GM10266 (cell line): ENCODE measurements around the gene PHLDB2.

Experiments used
- DNase-seq: peaks from one replicate; pipeline ENCODE4 v3.0.0; 2012; ENCODE audit errors: extremely low spot score
- TF ChIP-seq, protein P1 (sequence below): IDR thresholded peaks from 2 replicates; pipeline ENCODE4 v1.5.1; 2012; ENCODE audit warnings: mild to moderate bottlenecking, low read depth; ENCODE audit not compliant: control insufficient read depth, insufficient read depth; ENCODE audit errors: missing control alignments

Gene PHLDB2

DNA sequence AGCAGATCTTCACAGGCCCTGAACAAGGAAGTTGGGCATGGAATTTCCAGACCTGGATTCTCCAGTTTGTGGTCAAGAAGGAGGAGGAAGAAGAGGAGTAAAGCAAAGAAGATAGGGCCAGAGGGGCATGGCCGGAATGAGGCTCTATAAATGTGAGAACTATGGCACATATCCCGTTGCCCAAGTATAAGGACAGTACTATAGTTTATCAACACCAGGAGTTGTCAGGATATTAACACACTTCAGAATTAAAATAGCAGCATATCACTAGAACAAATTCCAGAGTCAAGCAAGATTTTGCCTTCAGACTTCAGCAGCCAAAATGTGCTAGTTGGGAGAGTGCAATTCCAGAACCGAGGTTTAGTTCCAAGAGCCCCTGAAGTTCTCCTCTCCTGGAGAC, 38.4 kb upstream of the PHLDB2 start:
- TF ChIP-seq, protein P1, sequence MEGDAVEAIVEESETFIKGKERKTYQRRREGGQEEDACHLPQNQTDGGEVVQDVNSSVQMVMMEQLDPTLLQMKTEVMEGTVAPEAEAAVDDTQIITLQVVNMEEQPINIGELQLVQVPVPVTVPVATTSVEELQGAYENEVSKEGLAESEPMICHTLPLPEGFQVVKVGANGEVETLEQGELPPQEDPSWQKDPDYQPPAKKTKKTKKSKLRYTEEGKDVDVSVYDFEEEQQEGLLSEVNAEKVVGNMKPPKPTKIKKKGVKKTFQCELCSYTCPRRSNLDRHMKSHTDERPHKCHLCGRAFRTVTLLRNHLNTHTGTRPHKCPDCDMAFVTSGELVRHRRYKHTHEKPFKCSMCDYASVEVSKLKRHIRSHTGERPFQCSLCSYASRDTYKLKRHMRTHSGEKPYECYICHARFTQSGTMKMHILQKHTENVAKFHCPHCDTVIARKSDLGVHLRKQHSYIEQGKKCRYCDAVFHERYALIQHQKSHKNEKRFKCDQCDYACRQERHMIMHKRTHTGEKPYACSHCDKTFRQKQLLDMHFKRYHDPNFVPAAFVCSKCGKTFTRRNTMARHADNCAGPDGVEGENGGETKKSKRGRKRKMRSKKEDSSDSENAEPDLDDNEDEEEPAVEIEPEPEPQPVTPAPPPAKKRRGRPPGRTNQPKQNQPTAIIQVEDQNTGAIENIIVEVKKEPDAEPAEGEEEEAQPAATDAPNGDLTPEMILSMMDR, result no peak
- no peak for DNase-seq

DNA sequence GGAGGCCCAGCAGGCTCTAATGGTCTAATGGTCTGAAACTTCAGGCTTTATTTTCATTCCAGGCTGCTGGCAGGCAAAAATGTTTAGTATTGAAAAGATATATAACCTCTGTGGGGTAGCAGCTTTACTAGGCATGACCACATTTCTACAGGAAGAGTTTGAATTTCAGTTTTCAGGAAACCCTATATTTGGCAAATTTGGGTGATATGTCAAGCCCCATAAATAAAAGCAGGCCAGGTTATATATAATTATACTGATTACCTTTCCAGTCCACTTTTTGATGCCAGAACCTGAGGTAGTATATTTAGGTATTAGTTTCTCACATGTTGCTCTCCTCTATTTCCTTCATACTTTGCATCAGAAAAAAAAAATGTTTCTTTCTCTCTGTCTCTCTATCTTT, 37.2 kb upstream of the PHLDB2 start:
- no peak for DNase-seq
- TF ChIP-seq, protein P1, result no peak

DNA sequence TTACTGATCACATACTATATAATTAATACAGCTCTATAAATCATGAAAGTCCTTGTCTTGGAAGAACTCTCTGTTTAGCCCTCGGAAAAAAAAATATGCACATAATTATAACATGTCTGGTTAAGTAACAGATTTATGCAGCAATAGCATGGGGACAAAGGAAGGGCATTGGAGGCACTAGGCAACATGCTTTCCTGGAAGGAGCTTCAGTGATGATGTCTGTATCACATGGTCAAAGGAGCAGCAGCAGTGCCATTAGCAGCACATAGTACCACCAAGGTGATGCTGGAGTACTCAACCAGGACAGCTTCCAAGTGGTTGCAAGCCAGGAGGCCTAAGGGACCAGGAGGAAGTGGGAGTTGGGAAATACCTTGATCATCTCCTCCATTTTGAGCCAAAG, 36.3 kb upstream of the PHLDB2 start:
- TF ChIP-seq, protein P1, result no peak
- DNase-seq, result no peak

DNA sequence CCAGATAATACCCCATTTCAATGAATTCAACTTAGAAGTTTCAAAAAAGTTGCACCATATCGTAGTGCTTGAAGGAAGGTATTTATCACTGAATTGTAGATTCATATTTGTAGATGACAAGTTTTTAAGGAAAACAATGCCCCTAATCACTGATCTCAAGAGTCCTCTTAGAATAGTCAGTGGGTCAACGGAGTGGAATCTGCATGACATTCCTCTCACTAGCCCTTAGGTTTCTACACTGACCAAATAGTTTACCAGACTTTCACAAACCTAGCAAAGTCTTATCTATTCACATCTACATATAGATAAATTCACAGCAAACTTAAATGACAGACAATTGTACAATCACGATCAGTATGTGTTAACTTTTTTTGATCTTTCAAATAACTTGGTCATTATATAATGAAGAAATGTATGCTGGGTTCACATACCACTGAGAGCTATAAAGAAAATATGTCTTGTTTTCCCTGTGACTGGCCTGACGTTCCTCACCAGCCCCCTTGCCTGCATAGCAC, 35.7 kb upstream of the PHLDB2 start:
- TF ChIP-seq, protein P1, result no peak
- no peak for DNase-seq

DNA sequence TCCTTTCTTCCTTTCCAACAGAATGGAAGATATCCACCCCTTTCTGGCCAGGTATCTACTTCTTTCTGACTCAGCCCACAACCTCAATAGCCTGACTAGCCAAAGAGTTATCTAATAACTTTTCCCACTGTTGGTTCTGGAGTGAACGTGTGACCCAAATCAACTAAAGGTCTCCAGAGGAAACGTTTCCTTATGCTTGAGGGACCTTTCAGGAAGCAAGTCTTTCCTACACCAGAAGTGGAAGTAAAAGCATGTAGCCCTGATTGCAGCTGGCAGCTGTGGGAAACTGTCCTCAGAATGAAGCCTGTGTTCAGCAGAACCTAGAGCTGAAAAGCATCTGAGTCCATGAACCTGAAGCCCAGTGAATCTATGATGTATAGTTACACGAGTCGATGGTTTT, 34.7 kb upstream of the PHLDB2 start:
- DNase-seq, result no peak
- TF ChIP-seq, protein P1, result no peak

DNA sequence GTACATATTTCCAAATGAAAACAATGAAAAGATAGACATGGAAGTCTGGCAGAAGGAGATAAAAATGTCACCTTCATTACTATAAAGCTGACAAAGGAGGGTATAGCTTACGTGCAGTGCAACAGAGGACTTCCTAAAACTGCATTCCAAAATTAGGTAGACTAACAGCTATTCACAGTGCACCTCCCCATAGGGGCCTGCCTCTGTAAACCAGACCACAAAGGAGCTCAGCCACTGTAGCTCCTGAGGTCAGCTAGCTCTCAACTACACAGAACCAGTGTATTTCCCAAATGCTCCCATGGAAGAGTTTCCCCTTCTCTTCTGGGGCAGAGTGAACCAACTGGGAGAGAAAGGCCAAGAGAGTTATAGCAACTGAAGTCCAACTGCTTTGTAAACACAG, 31.2 kb upstream of the PHLDB2 start:
- no peak for DNase-seq
- TF ChIP-seq, protein P1, result no peak

DNA sequence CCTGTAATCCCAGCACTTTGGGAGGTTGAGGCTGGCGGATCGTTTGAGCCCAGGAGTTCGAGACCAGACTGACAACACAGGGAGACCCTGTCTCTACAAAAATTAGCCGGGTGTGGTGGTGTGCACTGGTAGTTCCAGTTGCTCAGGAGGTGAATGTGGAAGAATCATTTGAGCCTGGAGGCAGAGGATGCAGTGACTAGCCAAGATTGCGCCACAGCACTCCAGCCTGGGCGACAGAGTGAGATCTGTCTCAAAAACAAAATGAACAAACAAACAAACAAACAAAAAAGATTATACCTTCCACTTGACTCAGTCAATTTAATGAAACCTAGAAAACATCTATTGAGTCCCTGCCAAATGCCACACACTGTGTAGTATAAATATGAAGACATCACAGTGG, 30.5 kb upstream of the PHLDB2 start:
- TF ChIP-seq, protein P1, result no peak
- no peak for DNase-seq

DNA sequence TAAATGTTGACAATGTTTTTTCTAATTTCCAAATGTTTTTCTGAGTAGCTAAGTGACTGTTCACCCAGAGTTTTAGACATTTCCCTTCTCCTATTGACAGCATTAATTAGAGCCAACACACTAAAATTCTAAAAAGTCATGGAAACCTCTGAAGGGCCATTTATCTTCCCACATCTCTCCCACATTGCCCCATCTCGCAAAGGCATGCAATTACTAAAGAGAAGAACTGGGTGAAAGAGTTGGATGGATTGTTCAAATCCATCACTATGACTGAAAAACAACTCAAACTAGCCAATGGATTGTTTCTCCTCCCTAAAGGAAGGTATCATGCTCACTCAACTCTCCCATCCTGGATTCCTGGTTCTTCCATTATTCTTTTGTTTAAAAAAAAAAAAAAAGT, 30.0 kb upstream of the PHLDB2 start:
- no peak for DNase-seq
- TF ChIP-seq, protein P1, result no peak
